Stimulated activated CD4-positive, alpha-beta T cell treated with anti-CD3 and anti-CD28 coated beads, Interleukin-1b, Interleukin-23, amount 100 ng/mL, for 4 hours (primary cell): Measurements from ENCODE around the gene RABGAP1L.
"Not testable (repeated sequence)": the region's sequence is repeated elsewhere in the genome, so short reads cannot be mapped to it uniquely, and the experiment has no call there.

Experiments
- DNase-seq, 2 donors: peaks; one replicate each; pipeline ENCODE4 v3.0.0-alpha.2; 2020; ENCODE audit warnings: low read depth in 2 of 2

The RABGAP1L gene

GRCh38 chr1:174556392-174556791, 397.1 kb downstream of the RABGAP1L start:
- DNase-seq: no peak

- DNase-seq: no peak
Observed at GRCh38 chr1:174568551-174568950, 409.2 kb downstream of the RABGAP1L start.

- DNase-seq: no peak
Observed at GRCh38 chr1:174569240-174569639, 409.9 kb downstream of the RABGAP1L start.

DNA sequence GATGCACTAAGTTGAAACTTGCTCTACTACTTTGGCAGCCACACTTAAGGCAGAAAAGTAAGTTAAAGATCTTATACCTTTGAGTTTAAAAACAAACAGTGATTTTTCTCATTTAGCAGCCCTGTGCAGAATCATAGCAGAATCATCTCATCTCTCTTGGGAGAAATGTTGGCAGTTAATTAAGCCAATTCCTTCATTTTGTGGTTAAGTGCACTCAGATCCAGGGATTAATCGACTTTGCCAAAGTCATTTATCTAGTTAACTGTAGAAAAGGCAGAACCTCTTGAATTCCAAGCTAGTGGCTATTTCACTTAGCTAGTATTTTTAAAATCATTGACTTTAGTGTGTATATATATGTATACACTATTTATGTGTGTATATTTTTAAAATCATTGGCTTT, 413.5 kb downstream of the RABGAP1L start:
- DNase-seq: no peak

DNA sequence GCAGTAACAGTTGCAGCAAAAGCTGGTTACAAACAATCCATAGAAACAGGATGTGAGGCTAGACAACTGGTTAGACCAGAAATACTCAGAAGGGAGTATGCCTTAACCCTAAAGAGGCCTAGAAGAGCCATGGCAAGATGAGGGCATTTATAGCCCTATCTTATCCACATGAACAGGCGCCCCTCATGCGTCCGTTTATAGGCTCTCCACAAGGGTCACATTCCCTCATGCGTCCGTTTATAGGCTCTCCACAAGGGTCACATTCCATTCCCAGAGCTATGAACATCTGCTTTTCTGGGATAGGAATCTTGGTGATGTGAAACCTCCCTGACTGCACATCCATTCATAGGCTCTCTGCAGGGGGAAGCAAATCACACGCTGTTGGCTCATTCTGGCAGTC, 416.8 kb downstream of the RABGAP1L start:
- not testable (repeated sequence) for DNase-seq

DNA sequence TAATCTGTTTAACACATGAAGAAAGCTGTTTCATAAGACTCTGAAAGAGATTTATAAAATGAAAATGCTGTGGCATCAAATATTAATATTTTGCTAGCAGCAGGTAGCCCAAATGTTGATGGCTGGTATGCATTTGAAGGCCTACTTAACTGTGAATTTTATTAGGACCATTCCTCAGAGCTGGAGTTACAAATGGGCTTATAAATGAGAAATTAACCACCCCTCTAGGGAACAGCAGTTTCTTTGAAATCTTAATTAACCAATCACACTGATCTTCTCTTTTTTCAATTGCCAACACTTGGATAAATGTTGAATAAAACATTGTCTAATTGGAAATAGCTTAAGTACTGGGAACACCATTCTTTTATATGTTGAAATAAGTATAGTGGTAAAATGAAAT, 418.4 kb downstream of the RABGAP1L start:
- no peak for DNase-seq

DNA sequence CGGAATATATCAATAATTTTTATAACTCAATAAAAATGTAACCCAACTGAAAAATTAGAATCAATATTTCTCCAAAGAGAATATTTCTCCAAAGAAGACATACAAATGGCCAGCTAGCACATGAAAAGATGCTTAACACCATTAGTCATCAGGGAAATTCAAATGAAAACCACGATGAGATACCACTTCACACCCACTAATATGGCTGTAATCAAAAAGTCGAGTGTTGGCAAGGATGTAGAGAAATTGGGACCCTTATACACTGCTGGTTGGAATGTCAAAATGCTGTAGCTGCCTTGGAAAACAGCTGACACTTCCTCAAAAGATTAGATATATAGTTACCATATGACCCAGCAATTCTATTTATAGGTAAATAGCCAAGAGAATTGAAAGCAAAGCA, 421.5 kb downstream of the RABGAP1L start:
- no peak for DNase-seq

DNA sequence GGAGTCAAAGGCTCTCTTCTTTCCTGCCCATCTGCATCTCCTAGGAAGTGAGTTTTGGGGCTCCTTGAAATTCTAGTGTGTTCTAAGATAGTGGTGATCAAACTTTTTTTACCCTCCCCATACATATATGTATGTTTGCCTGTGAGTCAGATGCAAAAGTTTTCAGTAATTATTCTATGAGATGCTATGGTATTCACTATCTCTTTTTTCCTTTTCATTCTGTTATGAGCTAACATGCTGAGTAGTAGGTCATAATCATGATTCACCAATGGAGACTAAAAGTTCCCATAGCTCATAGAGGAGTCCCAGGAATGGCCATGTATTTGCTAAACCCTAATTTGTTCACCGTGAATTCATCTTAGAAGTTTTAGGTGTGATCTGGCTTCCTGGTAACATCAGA, 424.0 kb downstream of the RABGAP1L start:
- DNase-seq: no peak

DNA sequence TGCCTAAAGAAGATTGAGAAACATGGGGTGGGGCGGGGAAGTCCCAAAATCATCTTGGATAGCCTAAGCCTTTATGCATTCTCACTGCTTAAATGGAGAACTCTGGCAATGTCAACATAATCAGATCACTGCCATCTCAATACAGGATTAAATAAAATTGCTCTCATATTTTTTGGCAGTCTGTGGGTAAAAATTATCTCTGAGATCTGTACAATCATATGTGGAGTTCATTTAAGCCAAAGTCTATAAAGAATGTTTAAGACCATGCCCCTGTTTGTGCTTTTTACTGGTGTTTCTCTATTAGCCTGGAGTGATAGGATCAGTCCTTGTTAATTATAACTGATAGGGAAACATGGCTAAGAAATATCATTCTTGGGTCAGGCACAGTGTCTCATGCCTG, 424.8 kb downstream of the RABGAP1L start:
- DNase-seq: no peak

DNA sequence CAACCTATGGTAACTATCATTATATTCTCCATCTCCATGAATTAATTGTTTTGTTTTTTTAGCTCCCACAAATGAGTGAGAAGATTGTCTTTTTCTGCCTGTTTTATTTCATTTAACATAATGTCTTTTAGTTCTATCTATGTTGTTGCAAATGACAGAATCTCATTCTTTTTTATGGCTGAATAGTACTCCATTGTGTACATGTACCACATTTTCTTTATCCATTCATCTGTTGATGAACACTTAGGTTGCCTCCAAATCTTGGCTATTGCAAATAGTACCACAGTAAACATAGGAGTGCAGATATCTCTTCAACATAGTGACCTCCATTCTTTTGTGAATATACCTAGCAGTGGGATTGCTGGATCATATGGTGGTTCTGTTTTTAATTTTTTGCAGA, 429.3 kb downstream of the RABGAP1L start:
- DNase-seq: not testable (repeated sequence)

GRCh38 chr1:174605198-174605597, 445.9 kb downstream of the RABGAP1L start:
- DNase-seq: no peak

- no peak for DNase-seq
Observed at GRCh38 chr1:174606471-174606870, 447.2 kb downstream of the RABGAP1L start.

DNA sequence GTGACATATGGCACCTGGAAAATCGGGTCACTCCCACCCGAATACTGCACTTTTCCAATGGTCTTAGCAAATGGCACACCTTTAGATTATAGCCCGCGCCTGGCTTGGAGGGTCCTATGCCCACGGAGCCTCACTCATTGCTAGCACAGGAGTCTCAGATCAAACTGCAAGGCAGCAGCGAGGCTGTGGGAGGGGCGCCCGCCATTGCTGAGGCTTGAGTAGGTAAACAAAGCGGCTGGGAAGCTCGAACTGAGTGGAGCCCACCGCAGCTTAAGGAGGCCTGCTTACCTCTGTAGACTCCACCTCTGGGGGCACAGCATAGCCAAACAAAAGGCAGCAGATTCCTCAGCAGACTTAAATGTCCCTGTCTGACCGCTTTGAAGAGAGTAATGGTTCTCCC, 458.6 kb downstream of the RABGAP1L start:
- DNase-seq: not testable (repeated sequence)

DNA sequence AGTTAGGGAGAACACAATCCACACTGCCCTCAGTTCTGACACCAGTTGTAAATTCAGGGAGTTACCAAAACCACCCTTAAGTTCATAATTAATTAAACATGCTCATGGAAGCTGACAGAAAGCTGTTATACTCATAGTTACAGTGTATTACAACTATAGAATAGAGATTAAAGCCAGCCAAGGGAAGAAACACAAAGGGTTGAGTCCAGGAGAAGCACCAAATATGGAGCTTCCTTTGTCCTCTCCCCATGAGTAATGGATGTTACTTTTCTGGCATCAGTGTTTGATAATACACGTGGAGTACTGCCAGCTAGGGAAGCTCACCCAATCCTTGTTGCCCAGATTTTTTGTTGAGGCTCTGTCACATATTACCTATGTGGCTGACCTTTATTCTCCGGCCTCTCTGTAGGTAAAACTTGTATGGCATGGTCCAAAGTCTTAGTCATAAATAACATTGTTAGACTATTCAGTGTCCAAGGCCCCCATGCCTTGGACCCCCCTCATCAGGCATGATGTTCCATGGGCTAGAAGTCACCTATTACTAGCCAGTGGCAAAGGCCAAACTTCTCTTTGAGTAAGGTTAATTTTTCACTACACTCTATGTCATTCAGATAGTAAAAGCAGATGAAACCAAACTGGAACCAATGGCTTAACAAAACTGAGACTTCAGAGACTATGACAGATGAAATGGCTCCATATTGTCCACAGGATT, 464.2 kb downstream of the RABGAP1L start:
- DNase-seq: no peak

- DNase-seq: no peak
Observed at GRCh38 chr1:174626031-174627025, 467.0 kb downstream of the RABGAP1L start.

- DNase-seq: no peak
Observed at GRCh38 chr1:174637487-174637886, 478.2 kb downstream of the RABGAP1L start.

- no peak for DNase-seq
Observed at GRCh38 chr1:174639461-174639860, 480.1 kb downstream of the RABGAP1L start.

- DNase-seq: no peak
Observed at GRCh38 chr1:174640783-174641182, 481.5 kb downstream of the RABGAP1L start.

GRCh38 chr1:174642393-174642792, 483.1 kb downstream of the RABGAP1L start:
- no peak for DNase-seq

DNA sequence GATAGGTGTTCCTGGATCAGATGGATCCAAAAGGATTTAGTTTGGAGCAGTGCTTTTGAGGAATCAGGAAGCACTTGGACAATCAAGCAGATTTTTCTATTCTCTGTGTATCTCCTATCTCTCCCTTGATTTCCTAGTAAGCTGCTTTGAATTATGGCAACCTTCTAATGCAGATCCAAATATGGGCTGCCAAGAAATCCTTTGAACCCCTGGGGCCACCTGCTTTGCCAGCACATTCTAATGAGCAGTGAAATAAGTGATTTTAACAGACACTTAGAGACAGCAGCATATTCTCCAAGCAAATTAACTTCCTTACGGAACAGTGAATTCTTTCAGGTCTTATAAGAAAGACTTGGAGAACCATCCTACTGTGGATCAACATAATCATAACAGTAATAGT, 483.9 kb downstream of the RABGAP1L start:
- no peak for DNase-seq

DNA sequence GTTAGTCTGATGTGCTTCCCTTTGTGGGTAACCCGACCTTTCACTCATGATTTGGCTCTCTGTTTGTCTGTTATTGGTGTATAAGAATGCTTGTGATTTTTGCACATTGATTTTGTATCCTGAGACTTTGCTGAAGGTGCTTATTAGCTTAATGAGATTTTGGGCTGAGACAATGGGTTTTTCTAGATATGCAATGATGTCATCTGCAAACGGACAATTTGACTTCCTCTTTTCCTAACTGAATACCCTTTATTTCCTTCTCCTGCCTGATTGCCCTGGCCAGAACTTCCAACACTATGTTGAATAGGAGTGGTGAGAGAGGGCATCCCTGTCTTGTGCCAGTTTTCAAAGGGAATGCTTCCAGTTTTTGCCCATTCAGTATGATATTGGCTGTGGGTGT, 490.3 kb downstream of the RABGAP1L start:
- DNase-seq: not testable (repeated sequence)

DNA sequence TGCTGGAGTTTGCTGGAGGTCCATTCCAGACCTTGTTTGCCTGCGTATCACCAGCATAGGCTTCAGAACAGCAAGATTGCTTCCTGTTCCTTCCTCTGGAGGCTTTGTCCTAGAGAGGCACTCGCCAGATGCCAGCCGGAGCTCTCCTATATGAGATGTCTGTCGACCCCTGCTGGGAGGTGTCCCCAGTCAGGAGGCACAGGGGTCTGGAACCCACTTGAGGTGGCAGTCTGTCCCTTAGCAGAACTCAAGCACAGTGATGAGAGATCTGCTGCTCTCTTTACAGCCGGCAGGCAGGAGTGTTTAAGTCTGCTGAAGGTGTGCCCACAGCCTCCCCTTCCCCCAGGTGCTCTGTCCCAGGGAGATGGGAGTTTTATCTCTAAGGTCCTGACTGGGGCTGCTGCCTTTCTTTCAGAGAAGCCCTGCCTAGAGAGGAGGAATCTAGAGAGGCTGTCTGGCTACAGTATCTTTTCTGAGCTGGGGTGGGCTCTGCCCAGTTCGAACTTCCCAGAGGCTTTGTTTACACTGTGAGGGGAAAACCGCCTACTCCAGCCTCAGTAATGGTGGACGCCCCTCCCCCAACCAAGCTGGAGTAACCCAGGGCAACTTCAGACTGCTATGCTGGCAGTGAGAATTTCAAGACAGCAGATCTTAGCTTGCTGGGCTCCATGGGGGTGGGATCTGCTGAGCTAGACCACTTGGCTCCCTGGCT, 493.4 kb downstream of the RABGAP1L start:
- DNase-seq: no peak
